GM19035 (cell line): ENCODE measurements around the gene C11orf42.
"Not testable (repeated sequence)": the region's sequence is repeated elsewhere in the genome, so short reads cannot be mapped to it uniquely, and the experiment has no call there.

Experiments used
- ATAC-seq: cut with Tn5 transposase; IDR thresholded peaks from one replicate; pipeline ENCODE4 v1.9.1; 2021; ENCODE audit not compliant: unreplicated experiment

The C11orf42 gene

DNA sequence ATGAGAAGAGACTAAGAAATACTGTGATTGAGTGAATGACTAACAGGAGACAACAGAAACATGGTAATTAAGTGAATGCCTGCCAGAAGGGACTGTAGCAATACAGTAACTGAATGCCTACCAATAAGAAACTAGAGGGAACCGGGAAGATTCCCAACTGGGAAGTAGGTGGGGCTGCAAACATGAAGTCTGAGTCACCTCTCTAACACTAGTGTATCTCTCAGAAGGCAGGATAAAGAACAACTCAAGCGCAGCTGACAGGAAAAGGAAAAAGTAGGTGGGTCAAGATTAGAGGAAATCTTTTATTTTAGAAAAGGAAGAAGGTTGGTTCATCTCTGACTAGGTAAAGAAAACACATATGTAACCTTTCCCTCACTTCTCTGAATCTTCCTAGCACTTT lies 14.0 kb downstream of the C11orf42 start:
- ATAC-seq: no peak

DNA sequence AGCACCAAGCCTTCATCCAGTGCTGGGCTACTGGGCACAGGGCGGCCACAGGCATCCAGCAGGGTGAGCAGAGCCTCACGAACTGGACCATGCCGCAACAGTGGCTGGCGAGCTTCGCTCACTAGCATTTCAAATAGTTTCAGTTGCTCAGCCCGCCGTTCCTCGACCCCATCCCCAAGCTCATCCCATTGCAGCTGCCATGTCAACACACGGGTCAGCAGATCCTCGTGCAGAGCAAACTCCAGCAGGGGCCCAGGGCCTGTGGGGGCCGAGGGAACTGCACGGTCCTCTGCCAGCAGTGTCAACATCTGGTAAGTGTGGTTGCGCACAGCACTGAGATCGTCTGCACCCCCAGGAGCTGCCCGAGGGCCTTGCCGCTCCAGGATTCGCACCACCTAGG lies 18.5 kb downstream of the C11orf42 start:
- ATAC-seq: no peak

DNA sequence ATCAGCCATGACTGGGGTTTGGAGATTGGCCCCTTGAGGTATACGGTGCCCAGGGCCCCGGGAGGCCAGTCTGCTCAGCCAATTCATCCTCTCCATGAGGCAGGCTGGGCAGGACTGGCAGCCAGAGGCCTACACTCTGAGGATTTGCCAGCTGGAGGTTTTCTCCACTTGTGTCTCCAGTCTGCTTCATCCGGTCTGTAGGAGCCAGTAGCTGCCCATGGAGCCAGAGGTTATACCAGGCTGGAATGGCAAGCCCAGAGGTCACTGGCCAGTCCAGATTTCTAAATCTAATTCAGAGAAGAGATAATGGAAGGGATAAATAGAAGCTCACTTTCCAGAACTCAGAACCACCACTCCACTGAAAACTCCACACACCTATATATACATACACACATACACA lies 19.1 kb downstream of the C11orf42 start:
- ATAC-seq: no peak

DNA sequence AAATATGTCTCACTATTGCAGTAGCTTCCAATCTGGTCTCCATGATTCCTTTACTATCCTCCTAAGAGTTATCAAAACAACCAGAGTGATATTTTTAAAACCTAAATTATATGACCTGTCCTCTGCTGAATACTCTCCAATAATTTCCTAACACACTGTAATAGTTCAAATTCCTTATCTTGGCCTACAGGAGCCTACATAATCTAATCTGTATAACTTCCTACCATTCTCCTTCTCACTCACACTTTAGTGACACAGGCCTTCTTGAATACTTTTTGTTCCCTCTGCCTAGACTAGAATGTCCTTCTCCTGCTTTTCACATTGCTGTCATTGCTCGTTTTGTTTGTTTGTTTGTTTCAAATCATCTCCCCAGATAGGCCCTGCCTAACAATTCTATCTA lies 19.7 kb downstream of the C11orf42 start:
- no peak for ATAC-seq

DNA sequence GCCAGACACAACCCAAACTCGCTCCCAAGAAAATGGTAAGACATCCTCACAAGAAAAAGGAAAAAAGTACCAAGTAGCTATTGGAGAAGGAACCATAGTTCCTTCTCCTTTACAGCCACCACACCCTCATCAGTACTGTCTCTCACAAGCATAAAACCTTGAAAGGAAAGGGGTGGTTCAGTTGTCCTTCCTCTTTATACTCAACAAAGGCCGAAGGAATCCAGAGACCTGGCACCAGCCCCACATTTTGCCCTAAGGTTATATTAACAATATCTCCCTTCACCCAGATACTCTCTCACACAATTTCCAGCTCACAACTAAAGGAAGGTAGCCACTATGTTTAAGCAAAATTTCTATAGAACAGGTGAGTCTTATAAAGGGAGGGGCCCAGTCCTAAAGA lies 20.5 kb downstream of the C11orf42 start:
- no peak for ATAC-seq

DNA sequence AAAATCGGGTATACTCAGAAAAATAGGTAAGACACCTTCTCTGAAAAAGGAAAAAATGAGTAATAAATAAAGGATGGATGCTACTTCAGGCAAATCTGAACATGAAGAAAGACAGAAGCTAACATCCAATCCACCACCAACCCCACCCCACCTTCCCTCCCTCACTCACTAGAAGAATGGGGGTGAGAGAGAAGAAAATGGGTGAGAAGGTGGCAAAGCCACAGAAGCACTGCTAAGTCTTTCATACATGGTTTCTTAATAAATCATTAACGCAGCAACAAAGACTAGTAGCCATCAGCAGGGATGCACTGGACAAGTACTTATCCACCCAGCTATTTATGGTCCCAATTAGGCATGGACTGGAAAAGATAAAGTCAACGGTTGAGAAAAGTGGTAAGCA lies 23.2 kb downstream of the C11orf42 start:
- ATAC-seq: no peak

DNA sequence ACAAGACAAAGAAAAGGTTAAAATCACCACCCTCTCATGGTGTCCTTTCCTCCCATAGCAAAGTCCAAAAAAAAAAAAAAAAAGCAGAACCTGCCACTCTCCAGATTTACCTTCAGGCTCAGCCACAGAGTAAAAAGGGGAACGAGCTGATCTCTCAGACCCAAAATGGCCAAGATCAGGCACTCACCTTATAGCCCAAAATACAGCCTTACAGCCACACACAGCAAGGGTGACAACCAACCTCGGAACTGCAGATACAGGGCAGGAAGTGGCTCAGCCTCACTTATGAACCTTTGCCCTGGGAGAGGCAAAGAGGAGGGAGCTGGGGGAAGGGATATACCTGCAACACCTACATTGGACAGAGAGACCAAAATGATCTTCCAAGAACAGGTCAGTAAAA lies 24.6 kb downstream of the C11orf42 start:
- no peak for ATAC-seq

DNA sequence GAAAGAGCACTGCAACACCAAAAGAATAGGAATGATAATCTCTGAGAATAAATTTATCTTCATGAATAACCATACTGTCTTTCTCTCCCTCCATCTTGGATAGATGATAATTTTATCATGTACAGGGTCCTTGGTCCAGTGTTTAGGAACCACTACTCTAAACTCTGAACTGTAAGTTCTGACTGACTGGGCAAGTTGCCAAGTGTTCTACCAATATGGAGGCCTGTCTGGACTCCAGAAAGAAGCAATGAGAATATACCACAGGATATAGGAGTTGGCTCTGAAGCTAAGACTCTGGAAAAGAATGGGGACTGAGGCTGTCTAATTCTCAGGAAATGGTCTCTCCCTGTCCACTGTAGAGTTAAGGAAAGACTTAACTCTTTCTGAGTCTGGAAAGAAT lies 27.5 kb downstream of the C11orf42 start:
- no peak for ATAC-seq

DNA sequence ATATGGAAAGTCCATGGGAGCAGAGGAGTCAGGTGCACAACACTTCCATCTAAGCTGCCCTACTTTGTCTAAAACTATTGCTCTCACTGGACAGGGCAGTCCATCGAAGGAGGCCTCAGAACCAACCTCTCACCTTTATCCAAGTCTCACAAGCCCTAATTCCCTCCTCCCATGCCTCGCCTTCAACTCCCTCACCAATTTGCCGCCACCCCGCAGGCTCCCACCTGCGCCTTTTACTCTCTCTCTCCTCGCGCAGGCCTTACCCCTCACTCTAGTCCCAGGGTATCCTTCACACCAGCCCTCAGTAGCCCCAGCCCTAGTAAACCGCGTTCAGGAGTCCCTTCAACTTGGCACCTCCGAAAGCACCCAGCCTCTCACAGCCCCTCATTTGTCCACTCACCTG lies 28.6 kb downstream of the C11orf42 start:
- ATAC-seq: no peak

DNA sequence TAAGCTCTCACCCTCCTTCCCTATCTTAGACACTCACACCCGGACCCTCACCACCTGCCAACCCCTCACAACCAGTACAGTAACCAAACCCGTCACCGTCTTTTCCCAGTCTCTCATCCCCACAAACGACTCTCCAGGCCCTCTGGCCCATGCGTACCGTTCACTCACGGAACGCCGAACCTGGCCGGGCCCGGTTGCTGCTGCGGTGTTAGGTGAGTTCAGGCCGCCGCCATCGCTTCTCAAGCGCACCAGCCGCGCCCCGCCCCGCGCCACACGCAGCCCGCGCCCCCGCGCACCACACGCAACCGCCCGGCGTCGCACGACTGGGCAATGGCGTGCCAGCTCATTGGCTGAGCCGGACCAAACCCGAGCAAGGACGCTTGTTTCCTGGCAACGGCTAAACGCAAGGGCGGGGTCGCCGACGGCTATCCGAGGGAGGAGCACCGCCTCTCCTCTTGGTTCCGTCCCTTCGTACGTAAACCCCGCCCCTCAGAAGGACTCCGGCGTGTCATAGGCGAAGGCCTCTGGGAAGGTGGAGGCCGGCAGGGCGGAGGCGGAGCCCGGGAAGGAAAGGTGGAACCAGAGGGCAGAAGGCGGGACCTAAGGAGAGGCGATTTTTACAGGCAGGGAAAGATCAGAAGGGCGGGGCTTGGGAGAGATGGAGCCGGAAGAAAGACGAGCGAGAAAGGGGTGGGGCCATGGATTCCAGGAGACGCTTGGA lies 29.2 kb downstream of the C11orf42 start, which contains the start of gene FHIP1B:
Gene FHIP1B, minus strand, starts transcription at position 250 of the 721 bp plus-strand sequence. CDS start 10,120 bp downstream, outside the sequence.
- peak; percentile 94 for ATAC-seq

DNA sequence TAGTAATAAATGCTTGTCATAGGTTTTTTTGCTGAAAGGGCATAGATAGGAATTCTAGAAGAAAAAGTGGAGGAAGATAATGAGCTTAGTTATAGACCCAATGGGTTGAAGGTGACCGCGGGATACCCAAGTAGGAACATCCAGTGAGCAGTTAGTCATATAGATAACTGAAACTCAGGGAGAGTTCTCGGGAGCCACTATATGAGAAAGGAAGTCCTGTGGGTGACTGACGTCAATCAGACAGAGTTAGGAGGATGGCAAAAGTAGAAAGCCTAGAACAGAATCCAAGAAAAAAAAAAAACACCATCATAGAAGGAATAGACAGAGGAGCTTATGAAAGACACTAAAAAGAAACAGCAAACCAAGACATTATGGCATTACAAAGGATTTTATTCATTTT lies 31.9 kb downstream of the C11orf42 start:
- no peak for ATAC-seq

DNA sequence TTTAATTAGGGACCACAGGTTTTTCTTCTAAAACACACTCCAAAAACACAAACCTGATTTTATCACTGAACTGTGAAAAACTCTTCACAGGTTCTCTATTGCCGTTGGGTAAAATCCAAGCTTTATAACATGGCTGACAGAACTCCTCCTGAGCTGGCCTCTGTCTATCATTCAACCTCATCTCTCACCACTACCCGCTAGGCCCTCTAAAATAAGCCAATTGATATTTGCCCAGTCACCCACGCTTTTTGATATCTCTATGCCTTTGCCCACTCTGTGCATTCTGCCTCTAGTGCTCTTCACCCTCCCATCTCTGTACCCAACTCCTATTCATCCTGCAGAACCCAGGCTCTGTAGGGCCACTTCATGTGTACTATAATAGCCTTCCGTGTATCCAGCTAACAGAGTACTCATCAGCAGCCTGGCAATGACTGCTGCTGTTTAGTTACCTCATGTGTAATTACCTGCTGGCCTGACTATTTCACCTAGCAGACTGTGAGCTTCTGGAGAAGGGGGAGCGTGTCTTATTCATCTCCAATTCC lies 32.5 kb downstream of the C11orf42 start:
- ATAC-seq: no peak

DNA sequence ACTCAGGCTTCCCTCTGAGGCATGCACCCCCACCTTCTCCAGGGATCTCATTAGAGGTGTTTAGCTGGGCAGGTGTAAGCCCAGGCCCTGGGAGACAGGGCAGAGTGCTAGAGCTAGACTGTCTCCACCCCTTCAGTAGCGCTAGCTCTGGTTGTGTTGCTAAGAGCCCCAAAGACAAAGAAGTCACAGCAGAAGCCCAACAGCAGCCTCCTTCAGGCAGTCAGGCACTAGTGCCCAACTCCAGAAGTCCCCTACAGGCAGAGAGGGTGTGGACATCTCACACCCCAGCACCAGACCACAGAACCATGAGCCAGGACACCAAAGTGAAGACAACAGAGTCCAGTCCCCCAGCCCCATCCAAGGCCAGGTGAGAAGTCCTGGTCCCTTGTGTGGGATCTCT lies 33.5 kb downstream of the C11orf42 start, which contains the start of gene CNGA4:
Gene CNGA4, plus strand, starts transcription at position 188 of the 400 bp plus-strand sequence. Its CDS starts 118 bp downstream, at position 306.
- no peak for ATAC-seq

DNA sequence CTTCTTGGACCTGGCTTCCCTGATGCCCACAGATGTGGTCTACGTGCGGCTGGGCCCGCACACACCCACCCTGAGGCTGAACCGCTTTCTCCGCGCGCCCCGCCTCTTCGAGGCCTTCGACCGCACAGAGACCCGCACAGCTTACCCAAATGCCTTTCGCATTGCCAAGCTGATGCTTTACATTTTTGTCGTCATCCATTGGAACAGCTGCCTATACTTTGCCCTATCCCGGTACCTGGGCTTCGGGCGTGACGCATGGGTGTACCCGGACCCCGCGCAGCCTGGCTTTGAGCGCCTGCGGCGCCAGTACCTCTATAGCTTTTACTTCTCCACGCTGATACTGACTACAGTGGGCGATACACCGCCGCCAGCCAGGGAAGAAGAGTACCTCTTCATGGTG lies 34.8 kb downstream of the C11orf42 start:
- ATAC-seq: no peak

DNA sequence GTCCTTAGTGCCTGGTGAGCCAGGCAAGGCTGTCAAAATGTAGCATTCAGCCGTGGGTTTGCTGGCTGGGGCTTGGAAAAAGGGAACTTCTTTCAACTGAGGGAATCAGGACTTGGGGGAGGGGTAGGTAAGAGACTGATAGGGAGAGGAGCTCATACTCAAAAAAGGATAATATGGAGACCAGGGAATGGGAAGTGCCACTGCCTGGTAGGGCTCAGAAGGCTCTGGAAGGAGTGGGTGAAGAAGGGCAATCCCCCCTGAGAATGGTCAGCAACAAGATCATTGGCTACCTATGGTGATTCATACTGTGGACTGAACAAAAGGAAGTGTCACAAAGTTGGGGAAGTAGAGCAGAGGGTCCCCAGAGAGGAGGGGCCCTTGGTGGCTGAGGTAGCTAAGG lies 35.4 kb downstream of the C11orf42 start:
- no peak for ATAC-seq

DNA sequence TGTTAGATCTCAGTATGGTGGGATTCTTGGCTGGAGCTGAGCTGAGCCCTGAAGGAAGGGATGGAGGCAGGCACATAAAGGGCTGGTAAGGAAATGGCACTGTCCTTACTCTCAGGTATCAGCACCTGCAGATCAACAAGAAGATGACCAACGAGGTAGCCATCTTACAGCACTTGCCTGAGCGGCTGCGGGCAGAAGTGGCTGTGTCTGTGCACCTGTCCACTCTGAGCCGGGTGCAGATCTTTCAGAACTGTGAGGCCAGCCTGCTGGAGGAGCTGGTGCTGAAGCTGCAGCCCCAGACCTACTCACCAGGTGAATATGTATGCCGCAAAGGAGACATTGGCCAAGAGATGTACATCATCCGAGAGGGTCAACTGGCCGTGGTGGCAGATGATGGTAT lies 36.0 kb downstream of the C11orf42 start:
- ATAC-seq: no peak

DNA sequence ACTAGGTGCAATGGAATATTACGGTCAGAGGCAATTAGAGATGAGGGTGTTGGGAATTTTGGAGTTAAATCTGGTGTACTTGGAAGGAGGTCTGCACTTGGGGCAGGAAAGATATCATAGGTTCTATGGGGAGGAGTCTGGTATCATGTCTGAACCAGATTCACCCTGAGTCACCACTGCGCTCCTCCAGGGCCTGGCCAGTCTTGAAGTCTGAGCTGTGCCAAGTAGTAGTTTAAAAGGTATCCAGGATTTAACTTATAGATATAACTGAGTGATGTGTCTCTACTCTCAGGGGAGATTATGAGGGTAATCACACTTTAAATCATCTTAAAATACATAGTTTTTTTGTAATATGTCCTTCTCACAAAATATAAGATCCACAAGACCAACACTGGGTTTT lies 40.2 kb downstream of the C11orf42 start:
- no peak for ATAC-seq

DNA sequence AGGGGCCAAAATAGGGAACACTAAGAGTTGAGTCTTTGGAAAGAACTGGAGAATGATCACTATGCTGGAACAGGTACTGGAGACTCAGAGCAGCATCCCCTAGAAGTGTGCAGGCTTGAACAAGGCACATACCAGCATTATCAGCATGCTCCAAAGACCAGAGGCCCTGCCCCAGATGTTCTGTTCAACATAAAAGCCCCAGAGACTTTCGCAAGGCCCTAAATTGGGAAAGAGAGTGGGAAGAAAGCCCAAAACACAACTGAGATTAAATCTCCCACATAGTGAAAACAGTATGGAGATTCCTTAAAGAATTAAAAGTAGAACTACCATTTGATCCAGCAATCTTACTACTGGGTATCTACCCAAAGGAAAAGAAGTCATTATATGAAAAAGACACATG lies 42.9 kb downstream of the C11orf42 start:
- ATAC-seq: no peak

DNA sequence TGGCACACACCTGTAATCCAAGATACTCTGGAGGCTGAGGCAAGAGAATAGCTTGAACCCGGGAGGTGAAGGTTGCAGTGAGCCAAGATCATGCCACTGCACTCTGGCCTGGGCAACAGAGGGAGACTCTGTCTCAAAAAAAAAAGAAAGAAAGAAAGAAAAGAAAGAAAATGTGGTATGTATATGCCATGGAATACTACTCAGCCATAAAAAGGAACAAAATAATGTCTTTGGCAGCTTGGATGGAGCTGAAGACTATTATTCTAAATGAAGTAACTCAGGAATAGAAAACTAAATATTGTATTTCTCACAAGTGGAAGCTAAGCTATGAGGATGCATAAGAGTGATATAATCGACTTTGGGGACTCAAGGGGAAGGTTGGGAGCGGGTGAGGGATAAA lies 43.5 kb downstream of the C11orf42 start:
- ATAC-seq: not testable (repeated sequence)

DNA sequence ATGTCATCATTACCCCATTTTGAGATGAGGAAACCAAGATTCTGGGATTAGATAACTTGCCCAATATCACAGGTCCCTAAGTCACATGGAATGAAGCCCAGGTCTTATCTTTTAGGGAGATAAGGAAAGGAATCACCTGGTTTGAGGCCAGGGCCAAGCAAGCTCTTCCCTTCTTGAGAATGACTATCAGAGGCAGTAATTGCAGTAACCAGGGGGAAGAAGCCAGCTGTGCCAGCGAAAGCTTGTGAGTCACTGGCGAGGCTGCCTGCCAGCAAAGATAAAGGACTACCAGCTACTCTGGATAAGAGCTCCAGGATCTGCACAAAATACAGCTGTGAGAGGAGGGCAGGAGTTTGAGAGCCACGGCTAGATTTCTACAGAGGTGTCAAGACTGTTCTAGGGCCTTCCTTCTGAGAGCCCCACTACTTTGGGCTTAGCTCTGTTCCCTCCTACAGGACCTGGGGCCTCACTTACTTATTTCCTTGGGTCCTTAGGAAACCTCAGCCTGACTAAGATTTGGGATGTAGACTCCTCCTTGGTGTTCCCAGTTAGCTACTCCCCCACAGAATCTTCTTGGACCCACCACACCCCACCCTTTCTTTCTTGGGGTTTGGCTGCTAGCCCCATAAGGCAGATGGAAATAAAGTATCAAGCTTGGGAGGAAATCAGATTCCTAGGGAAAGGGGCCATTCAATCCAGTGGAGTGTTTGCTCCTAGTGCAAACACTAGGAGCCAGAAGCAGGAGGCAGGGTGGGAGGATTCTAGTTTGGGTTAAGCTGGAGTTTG lies 44.6 kb downstream of the C11orf42 start:
- no peak for ATAC-seq

DNA sequence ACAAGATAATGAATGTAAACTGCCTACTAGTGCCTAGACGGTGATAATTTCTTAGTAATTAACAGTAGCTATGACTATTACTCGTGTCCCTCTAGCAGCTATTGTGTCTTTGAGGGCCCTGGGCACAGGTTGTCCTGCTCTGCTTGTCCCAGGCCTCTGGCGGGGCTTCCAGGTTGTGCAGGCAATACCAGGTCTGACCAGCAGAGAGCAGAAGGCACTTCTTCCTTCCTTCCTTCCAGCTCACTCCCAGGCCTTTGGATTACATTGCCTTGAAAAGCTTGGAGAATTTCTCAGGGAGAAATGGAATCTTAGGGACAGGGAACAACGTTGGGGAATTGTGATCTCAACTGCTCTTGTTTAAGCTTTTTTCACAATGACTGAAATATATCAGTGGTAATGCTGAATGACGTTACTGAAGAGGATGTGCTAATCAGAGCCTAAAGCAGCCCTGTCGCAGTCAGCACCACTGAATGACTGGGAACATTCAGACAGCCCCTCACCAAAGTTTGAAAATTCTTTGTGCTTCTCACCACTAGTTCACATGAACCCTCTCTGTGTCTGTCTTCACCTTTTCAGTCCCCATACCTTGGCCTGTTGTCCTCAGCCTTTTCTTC lies 45.9 kb downstream of the C11orf42 start:
- ATAC-seq: peak; percentile 84
